Measurements from ENCODE around the gene TENM3. TPM values are rescaled to one million over a fixed set of nuclear protein-coding genes. Genes with fewer than 3 reads are reported as not detected.

TENM3 gene
- polyA plus RNA-seq, 1 experiment: 54.9 TPM

GRCh38 chr4:182683661-182684060, 440.5 kb downstream of the TENM3 start:
- CTCF ChIA-PET: no interaction called here
- no peak for TF ChIP-seq CTCF (IDR thresholded peaks at IDR 0.05; ENCODE audit: low read depth, low read length)
- DNase-seq (ENCODE audit: low read depth, low spot score): no peak
- POLR2A ChIA-PET: no interaction called here
- Histone ChIP-seq H3K9me3 (ENCODE audit: control insufficient read depth, insufficient read depth, low read length) (no peaks in the 10 kb centered on the region), H3K27ac (ENCODE audit: low read depth, low read length) (no peak overlapping the region), H3K4me3 (ENCODE audit: low read depth, low read length) (no peak overlapping the region), H3K27me3 (ENCODE audit: control insufficient read depth, insufficient read depth, low read length) (no peaks in the 10 kb centered on the region)

- H3K9me3 ChIP-seq (ENCODE audit: control insufficient read depth, insufficient read depth, low read length): no peaks in the 10 kb centered on the region
- POLR2A ChIA-PET: no interaction called here
- DNase-seq (ENCODE audit: low read depth, low spot score): no peak
- no peak overlapping the region for H3K27ac ChIP-seq (ENCODE audit: low read depth, low read length)
- H3K4me3 ChIP-seq (ENCODE audit: low read depth, low read length): no peak overlapping the region
- H3K27me3 ChIP-seq (ENCODE audit: control insufficient read depth, insufficient read depth, low read length): no peaks in the 10 kb centered on the region
- CTCF ChIA-PET: interaction anchor here (0.5 kb wide), 1 partner anchor 121 kb away, joined by 3 read pairs; no protein-coding TSS in a partner anchor
- no peak for TF ChIP-seq CTCF (IDR thresholded peaks at IDR 0.05; ENCODE audit: low read depth, low read length)
Observed at GRCh38 chr4:182684796-182685195, 441.6 kb downstream of the TENM3 start.

GRCh38 chr4:182688081-182688480, 444.9 kb downstream of the TENM3 start:
- H3K27me3 ChIP-seq (ENCODE audit: control insufficient read depth, insufficient read depth, low read length): no peaks in the 10 kb centered on the region
- no peak overlapping the region for H3K4me3 ChIP-seq (ENCODE audit: low read depth, low read length)
- no peaks in the 10 kb centered on the region for H3K9me3 ChIP-seq (ENCODE audit: control insufficient read depth, insufficient read depth, low read length)
- ChIA-PET CTCF (no interaction called here), POLR2A (no interaction called here)
- no peak for TF ChIP-seq CTCF (IDR thresholded peaks at IDR 0.05; ENCODE audit: low read depth, low read length)
- DNase-seq (ENCODE audit: low read depth, low spot score): no peak
- H3K27ac ChIP-seq (ENCODE audit: low read depth, low read length): no peak overlapping the region

- ChIA-PET CTCF (no interaction called here), POLR2A (no interaction called here)
- H3K9me3 ChIP-seq (ENCODE audit: control insufficient read depth, insufficient read depth, low read length): no peaks in the 10 kb centered on the region
- no peak overlapping the region for H3K27ac ChIP-seq (ENCODE audit: low read depth, low read length)
- H3K4me3 ChIP-seq (ENCODE audit: low read depth, low read length): no peak overlapping the region
- no peak for DNase-seq (ENCODE audit: low read depth, low spot score)
- H3K27me3 ChIP-seq (ENCODE audit: control insufficient read depth, insufficient read depth, low read length): no peaks in the 10 kb centered on the region
- no peak for TF ChIP-seq CTCF (IDR thresholded peaks at IDR 0.05; ENCODE audit: low read depth, low read length)
Observed at GRCh38 chr4:182694551-182694950, 451.3 kb downstream of the TENM3 start.

GRCh38 chr4:182695009-182695408, 451.8 kb downstream of the TENM3 start:
- ChIA-PET POLR2A (no interaction called here), CTCF (no interaction called here)
- no peak overlapping the region for H3K27ac ChIP-seq (ENCODE audit: low read depth, low read length)
- no peak for TF ChIP-seq CTCF (IDR thresholded peaks at IDR 0.05; ENCODE audit: low read depth, low read length)
- H3K27me3 ChIP-seq (ENCODE audit: control insufficient read depth, insufficient read depth, low read length): no peaks in the 10 kb centered on the region
- H3K9me3 ChIP-seq (ENCODE audit: control insufficient read depth, insufficient read depth, low read length): no peaks in the 10 kb centered on the region
- H3K4me3 ChIP-seq (ENCODE audit: low read depth, low read length): no peak overlapping the region
- DNase-seq (ENCODE audit: low read depth, low spot score): no peak
